HG02870 (cell line): Measurements from ENCODE around the gene SOX1.

Source experiments
- ATAC-seq: cut with Tn5 transposase; IDR thresholded peaks from one replicate; pipeline ENCODE4 v1.9.1; 2021; ENCODE audit warnings: mild to moderate bottlenecking, moderate library complexity; ENCODE audit not compliant: unreplicated experiment

The SOX1 gene

DNA sequence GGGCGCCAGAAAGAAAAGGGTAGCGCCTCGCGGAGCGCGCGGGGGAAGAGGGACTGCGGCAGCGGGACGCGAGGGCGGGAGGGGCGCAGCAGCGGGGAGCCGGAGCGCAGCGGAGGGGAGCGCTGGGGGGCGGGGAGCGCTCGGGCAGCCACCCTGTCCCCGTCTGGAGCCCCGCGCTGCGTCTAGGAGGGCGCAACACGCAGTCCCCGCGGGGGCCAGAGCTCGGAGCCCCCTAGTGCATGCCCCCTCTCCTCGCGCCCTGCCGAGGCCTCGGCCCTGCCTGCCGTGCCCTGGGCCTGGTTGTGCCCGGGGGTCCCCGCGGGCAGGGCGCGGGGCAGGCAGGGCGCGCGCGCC, 37.9 kb downstream of the SOX1 start:
- ATAC-seq = no peak

DNA sequence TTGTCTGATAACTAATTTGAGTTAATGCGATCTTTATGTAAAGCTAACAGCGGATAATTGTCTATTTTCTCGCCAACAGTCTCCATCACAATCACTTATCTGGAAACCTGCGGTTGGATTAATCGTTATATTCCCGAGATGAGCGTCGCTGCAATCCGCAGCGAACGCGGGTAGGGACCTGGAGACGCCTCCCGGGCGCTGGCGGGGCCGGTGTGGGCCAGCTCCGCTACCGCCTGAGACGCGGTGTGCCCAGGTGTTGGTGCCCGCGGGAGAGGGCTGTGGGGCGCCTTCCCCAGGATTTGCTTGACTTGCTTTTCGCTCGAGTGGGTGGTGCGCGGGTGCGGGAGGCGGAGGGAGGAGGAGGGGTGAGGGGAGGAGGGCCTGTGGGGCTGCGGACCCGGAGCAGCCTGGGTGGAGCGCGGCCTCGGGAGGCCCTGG, 38.3 kb downstream of the SOX1 start:
- ATAC-seq = no peak

DNA sequence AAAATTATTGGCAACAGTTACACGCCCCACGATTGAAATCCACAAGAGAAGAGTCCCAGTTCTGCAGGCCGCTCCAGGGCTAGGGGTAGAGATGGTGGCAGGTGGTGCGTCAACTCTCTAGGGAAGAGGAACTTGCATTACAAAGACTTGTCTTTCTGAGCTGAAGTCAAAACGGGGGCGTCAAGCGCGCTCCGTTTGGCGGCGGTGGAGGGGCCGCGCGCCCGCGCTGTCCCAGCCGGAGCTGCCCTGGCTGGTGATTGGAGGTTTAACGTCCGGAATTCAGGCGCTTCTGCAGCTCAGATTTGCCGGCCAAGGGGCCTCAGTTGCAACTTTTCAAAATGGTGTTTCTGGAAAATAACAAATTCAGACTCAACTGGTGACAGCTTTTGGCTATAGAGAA, 38.9 kb downstream of the SOX1 start:
- no peak for ATAC-seq

DNA sequence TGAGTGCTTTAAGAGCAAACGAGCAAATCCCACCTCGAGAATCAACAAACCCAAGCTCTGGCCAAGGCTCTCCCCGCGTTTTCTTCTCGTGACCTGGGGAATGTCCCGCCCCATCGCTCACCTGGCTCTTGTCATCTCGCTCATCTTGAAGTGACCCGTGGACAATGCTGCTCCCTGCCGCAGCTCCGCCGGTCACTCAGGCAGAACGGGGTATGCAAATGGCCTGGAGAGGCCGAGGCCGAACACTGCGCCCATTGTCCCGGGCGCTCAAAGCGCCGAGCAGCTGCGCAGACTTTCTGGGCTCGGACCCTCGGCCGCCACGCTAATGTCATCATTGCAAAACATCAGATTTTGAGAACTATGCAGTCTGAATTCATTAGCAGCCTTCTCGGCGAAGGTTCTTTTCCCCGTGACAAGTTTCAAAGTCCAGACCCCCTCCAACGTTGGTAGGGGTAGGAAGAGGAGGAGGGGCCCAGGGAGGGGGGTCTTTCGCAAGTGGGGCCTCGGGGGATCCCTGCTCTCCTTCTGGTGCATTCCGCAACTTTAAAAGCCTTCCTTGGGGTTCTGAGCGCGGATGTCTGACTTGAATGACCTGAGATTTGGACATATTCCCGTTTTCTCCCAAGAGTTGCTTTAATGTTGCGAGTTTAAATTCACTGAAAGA, 39.7 kb downstream of the SOX1 start:
- ATAC-seq = no peak

DNA sequence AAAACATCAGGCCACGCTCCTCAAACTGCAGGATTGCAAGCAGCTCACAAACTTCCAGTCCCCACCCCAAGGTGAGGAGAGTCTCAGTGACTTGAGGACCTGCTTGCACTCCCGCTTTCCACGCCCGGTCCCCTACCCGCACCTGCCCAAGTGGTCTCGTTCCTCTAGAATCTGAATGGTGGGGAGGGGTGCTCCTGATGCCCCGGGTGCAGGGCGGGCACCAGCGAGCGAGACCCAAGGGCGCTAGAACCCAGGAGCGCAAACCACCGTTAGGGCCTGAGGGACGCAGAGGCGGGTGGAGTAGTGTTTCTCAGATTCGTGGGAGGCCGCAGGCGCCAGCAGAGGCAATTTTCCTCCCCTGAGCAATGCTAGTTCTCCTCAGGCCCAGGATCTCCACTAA, 40.3 kb downstream of the SOX1 start:
- no peak for ATAC-seq

DNA sequence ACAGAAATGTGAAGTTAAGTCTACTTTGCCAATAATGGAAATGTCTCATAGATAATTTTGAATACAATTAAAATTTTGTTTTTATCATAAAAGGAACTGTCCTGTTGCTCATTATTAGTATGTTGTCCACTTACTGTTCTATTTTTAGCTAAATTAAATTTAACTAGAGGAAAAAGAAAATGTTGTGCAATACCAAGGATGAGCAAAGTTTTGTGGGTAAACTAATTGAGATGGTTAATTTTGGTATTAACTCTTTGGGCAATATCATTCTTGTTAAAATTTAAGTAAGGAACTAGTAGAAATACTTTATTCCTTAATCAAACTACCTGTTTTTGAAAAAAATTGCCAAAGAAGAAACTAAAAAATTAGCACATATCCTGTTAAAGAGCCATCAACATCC, 43.5 kb downstream of the SOX1 start:
- ATAC-seq = no peak

DNA sequence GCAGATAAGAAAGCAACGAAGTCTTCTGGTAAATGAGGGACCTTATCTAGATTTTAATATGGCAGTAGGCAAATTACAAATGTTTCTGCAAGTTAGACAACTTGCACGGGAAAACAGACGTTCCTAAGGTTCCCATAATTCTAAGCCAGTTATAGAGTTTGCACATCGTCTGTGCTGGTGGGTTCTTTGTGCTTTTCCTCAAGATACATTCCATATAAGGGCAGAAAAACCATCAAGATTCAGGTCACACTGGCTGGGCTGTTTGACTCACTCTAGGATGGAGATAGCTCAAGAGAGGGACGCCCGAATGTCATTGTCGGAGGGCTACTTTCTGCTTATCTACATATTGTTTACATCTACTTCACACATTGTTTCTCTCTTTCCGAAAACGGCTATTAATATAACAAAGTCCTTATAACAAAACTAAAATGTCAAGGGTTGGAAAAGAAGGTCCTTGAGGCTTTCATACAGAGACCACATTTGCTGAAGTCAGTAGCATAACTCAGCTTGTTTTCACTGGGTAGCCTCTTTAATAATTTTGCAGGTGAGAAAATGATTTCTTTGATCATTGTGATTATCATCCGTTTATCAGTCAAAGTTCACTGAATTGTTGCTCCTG, 44.4 kb downstream of the SOX1 start:
- no peak for ATAC-seq

DNA sequence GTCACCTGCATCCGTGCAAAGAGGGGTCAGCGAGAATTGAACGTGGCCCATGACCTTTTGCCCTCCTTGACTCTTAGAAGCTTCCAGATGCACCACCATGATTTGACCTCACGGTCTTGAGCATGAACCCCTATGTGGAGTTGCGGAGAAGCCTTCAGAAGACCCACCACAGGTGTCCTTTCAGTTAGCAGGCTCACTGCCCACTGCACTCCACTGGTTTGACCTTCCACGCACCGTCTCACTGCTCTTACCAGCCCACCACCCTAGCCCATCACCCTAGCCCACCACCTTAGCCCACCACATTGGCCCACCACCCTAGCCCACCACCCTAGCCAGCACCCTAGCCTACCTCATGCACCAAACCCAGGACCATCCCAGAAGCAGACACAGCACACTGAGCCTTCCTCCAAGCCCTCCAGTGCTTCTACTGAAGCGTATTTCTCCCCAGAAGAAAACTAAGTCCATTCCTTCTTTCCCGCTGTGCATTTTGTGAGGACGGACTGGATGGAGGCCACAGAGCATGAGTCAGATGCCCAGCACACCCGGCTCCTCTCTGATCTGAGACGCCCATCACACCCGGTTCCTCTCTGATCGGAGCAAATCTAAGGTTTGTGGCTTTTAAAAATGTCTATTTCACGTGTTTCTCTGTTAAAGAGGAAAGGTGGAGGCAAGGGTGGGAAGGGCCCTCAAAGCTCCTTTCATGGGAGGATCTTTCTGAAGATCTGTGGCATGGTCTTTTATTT, 45.8 kb downstream of the SOX1 start:
- no peak for ATAC-seq

DNA sequence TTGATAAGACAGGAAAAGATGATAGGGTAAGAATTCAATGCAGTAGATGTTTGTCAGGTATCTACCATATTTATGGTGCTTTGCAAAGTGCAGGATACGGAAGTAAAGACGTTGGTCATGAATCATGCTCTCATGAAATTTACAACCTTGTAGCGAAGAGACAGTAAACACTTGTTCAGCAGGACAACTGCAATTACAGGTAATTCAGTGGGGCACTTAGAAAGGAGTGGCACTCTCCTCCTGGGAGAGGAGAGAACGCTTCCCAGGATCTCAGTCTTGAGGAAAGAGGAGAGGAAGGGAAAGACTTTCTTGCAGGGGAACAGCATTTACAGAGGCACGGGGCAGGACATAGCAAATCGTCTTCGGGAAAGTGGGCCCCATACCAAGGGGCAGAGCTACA, 46.4 kb downstream of the SOX1 start:
- no peak for ATAC-seq

DNA sequence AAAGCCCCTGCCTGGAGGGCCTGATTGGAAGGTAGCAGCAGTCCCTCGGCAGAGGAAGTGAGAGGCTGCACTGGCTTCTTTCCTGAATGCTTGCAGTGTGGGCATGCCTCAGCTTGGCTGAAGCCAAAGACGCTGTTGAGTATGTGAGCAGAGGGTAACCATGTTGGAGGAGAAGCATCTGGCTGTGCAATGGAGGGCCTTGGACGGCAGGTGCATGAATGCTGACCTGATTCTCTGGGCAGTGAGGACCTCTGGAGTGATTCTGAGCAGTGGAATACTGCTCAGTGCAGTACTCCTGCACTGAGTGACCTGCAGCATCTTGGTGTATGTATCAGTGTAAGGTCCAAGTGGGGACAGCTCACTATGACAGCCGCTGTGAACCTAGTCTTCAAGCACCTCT, 46.9 kb downstream of the SOX1 start:
- no peak for ATAC-seq

DNA sequence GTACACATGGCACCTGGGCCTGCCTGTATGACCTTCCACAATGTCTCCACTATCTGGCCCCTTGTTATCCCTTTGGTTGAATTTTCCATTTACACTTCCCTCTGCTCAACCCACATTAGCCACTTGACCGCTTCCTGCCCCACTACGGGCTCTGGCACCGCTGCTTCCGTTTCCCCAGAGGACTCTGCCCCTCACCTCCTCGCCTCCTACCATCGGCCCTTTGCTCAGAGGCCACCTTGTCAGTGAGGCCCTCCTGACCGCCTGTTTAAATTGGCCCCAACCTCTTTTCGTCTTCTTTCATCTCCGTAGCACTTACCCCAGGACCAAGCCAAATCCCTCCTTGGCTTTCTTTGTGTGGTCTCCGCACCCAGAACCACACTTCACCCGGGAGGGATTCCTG, 47.4 kb downstream of the SOX1 start:
- ATAC-seq = no peak

DNA sequence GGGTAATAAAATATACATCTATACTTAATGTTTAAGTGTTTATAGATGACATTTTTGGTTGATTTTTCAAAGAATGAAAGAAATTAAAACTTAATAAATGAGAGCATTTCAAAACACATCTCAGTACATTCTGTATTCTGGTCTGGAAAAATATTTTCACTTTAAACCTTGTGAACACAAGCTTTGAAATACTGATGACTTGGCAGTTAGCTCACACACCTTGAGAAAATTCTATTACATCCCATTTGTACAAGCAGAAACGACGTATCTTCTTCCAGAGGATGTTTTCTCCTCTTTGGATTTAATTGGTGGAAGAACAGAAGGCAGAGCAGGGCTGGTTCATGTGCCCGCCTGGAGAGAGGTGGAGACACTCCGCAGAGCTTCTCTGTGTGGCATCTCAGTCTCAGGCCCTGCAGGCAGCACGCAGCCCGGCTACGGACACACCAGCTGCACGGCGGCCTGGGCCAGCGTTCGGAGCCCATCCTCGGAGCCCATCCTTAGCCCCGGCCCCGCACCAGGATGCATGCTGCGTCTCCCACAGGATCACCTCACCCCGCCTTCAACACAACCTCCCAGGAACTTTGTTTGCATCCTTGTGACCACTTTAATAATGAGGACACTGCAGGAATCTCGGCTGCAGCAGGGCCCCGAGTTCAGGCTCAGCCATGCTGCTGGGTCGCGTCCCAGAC, 48.6 kb downstream of the SOX1 start:
- no peak for ATAC-seq

DNA sequence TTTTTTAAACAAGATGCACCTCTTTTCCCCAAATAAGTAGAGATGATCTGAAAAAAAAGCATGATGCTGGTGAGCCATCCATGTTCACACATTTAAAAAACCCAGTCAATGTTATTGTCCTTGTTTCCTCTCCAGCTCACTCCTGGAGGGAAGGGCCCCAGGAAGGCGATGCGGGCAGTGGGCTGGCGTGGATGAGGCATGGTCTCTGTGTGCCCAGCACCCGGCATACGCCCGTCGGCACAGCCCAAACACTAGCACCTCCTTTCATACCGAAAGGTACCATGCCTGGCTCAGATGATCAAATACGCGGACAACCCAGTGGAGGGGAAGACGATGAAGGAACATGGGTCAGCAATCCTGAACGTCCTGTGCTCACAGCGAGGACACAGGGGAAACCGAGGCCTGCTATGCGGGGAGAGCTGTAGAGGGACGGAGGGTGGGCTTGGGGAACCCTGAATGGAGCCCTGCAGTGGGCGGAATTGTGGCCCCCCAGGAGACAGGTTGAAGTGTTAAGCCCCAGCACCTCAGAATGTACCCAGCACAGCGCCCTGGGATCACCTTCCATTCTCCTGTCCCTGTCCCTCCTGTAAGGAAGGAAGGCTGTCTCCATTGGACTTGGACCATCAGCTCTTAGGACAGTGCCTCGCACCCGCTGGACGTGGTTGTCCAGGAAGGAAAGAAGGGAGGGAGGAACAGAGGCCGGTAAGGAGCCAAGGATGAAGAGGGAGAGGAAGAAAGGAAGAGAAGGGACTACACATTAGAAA, 49.4 kb downstream of the SOX1 start:
- no peak for ATAC-seq

DNA sequence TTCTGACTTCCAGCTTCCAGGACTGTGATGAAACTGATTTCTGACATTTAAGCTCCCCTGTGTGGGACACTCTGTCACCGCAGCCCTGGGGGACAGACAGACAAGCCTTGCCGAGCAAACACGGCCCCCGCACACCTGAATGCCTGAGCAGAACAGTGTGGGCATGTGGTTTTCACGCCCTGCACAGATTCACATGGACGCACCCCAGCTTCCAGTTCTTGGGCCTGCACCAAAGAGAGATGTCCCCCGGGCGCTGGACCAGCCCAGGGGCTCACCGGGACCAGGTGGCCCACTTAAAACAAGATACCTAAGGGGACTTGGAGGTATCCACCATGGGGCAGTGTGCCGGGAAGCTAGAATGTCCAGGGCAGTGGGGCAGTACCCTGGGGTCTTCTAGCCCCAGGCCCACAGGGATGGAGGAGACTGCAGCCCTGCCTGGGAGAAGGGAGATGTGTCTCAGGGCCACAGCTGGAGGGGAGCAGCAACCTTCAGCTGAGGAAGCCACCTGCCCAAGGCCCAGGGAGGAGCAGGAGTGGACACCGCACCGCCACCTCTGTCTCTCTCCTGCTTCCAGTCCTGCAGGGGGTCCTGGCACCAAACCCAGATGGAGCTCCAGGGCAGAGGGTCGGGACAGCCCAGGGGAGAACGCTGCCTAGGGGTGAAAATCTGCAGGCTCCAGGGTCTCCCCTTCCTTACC, 50.5 kb downstream of the SOX1 start:
- ATAC-seq = no peak

DNA sequence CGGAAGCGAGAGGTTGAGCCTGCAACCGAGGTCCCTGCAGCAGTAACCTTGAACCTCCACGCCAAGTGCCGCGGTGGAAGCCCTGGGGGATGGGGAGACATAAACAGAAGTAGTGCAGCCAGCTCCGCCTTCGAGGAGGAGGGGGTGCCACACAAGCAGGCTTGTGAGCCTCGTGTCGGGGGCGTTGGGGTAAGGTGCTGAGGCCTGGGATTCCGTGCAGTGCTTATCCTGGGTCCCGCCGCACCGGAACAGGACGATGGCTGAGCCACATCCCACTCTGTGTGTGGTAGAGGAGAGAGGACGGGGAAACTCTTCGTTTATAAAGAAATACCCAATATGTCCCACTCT, 51.0 kb downstream of the SOX1 start:
- no peak for ATAC-seq

DNA sequence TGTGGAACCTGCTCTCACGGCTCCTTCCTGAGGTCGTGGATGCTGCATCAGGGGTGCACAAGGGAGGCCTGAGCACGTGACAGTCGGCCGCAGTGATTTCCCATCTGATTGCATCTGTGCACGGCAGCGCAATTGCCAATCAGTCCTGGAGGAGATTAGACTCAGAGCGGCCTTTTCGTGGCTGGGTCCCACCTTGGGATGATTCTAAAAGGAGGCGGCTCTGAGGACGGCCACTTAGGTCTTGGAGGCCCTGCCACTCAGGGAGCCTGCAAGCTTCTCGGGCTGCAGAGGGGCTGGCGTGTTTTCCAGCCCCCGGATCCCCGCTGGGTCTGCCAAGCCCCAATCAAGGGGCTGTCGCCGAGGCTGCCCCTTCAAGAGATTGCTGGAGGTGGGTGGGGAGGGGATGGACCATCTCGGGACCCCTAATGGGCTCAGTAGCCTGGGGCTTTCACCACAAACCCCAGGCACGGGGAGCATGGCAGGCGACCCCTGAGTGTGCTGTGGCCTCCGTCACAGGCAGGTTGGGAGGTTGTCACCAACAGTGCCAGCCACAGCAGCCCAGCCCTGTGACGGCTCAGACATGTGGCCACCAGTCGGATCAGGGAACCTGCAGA, 51.6 kb downstream of the SOX1 start:
- ATAC-seq = no peak

DNA sequence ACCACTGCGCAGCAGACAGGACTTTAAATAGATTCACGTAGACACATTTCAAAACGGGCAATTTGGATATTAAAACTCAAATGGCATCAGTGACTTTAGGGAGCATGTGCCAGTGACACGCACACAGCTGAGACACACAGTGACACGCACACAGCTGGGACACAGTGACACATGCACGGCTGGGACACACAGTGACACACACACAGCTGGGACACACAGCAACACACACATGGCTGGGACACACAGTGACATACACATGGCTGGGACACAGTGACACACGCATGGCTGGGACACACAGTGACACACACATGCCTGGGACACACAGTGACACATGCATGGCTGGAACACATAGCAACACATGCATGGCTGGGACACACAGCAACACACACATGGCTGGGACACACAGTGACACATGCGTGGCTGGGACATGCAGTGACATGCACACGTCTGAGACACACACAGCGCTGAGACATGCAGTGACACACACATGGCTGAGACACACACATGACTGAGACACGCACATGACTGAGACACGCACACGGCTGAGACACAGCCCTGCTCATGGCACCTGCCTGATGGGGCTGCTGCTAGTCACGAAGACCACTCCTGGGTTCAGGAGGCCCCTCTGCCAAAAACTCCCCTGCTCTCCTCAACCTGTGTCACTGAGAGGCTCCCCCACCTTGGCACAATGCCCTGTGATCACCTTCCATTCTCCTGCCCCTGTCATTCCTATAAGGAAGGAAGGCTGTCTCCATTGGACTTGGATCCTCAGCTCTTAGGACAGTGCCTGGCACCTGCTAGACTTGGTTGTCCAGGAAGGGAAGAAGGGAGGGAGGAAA, 52.5 kb downstream of the SOX1 start:
- ATAC-seq = no peak

DNA sequence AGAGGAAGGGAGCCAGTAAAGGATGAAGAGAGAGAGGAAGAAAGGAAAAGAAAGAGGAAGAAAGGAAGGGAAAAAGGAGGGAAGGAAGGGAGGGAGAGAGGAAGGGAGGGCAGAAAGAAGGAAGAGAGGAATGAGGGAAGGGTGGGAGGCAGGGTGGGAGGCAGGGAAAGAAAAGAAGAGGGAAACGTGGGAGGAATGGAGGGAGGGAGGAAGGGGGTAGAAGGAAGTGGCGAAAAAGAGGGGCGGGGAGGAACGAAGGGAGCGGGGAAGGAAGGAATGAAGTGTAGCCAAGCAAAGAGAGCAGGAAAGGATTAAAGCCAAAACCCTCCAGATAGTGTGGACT, 53.1 kb downstream of the SOX1 start:
- no peak for ATAC-seq
